SIG-M5 treated with dmso at 0.1 percent for 504 hours (cell line): ENCODE measurements around the gene VTI1A.

ENCODE experiments used
- DNase-seq: peaks from one replicate; lab custom pipeline; 2025; ENCODE audit not compliant: unreplicated experiment; lab: John Stamatoyannopoulos, UW

The VTI1A gene

GRCh38 chr10:112672706-112673105 lies 225.7 kb downstream of the VTI1A start:
- DNase-seq: no peak

GRCh38 chr10:112675560-112676083 lies 228.6 kb downstream of the VTI1A start:
- DNase-seq: no peak

GRCh38 chr10:112677689-112678088 lies 230.7 kb downstream of the VTI1A start:
- no peak for DNase-seq

GRCh38 chr10:112678581-112678980 lies 231.6 kb downstream of the VTI1A start:
- DNase-seq: no peak

- no peak for DNase-seq
Observed at GRCh38 chr10:112678987-112679386, 232.0 kb downstream of the VTI1A start.

- no peak for DNase-seq
Observed at GRCh38 chr10:112679392-112679791, 232.4 kb downstream of the VTI1A start.

GRCh38 chr10:112680586-112680985 lies 233.6 kb downstream of the VTI1A start:
- DNase-seq: no peak

- DNase-seq: no peak
Observed at GRCh38 chr10:112687647-112688046, 240.6 kb downstream of the VTI1A start.

- no peak for DNase-seq
Observed at GRCh38 chr10:112689327-112690072, 242.5 kb downstream of the VTI1A start.

GRCh38 chr10:112695539-112695938 lies 248.5 kb downstream of the VTI1A start:
- no peak for DNase-seq

GRCh38 chr10:112696592-112696991 lies 249.6 kb downstream of the VTI1A start:
- DNase-seq: no peak

- DNase-seq: no peak
Observed at GRCh38 chr10:112698133-112698817, 251.3 kb downstream of the VTI1A start.

GRCh38 chr10:112698818-112699164 lies 251.8 kb downstream of the VTI1A start:
- DNase-seq: no peak

- DNase-seq: no peak
Observed at GRCh38 chr10:112700215-112700671, 253.2 kb downstream of the VTI1A start.

GRCh38 chr10:112701211-112701877 lies 254.3 kb downstream of the VTI1A start:
- no peak for DNase-seq

GRCh38 chr10:112701878-112702255 lies 254.9 kb downstream of the VTI1A start:
- no peak for DNase-seq

GRCh38 chr10:112706577-112706976 lies 259.6 kb downstream of the VTI1A start:
- no peak for DNase-seq

- DNase-seq: no peak
Observed at GRCh38 chr10:112708461-112708860, 261.4 kb downstream of the VTI1A start.

- DNase-seq: no peak
Observed at GRCh38 chr10:112710528-112710927, 263.5 kb downstream of the VTI1A start.

- no peak for DNase-seq
Observed at GRCh38 chr10:112711366-112711765, 264.4 kb downstream of the VTI1A start.

GRCh38 chr10:112712536-112712935 lies 265.5 kb downstream of the VTI1A start:
- no peak for DNase-seq

- no peak for DNase-seq
Observed at GRCh38 chr10:112713411-112713810, 266.4 kb downstream of the VTI1A start.
